Activated CD8-positive, alpha-beta memory T cell treated with anti-CD3 and anti-CD28 coated beads, Interleukin-2, amount 50 U/mL, for 48 hours (primary cell): Measurements from ENCODE around the gene ASAP3.
"Not testable (repeated sequence)": the region's sequence is repeated elsewhere in the genome, so short reads cannot be mapped to it uniquely, and the experiment has no call there.

Source experiments
- DNase-seq: peaks from one replicate; pipeline ENCODE4 v3.0.0-alpha.2; 2020

Gene ASAP3

GRCh38 chr1:23514111-23514679 lies 30.2 kb upstream of the ASAP3 start:
- no peak for DNase-seq

GRCh38 chr1:23509896-23510295 lies 25.9 kb upstream of the ASAP3 start:
- DNase-seq: no peak

GRCh38 chr1:23506376-23507107 lies 22.6 kb upstream of the ASAP3 start:
- no peak for DNase-seq

GRCh38 chr1:23505851-23506250 lies 21.9 kb upstream of the ASAP3 start:
- no peak for DNase-seq

- DNase-seq: not testable (repeated sequence)
Observed at GRCh38 chr1:23504156-23504555, 20.2 kb upstream of the ASAP3 start.

GRCh38 chr1:23502951-23503350 lies 19.0 kb upstream of the ASAP3 start:
- DNase-seq: no peak

GRCh38 chr1:23500466-23500865 lies 16.5 kb upstream of the ASAP3 start:
- no peak for DNase-seq

- DNase-seq: no peak
Observed at GRCh38 chr1:23497777-23498439, 13.9 kb upstream of the ASAP3 start.

- no peak for DNase-seq
Observed at GRCh38 chr1:23496490-23497181, 12.7 kb upstream of the ASAP3 start.

- DNase-seq: not testable (repeated sequence)
Observed at GRCh38 chr1:23494836-23495235, 10.9 kb upstream of the ASAP3 start.

- DNase-seq: not testable (repeated sequence)
Observed at GRCh38 chr1:23492776-23493175, 8.8 kb upstream of the ASAP3 start.

GRCh38 chr1:23492132-23492720 lies 8.2 kb upstream of the ASAP3 start:
- DNase-seq: no peak

- no peak for DNase-seq
Observed at GRCh38 chr1:23489842-23490241, 5.9 kb upstream of the ASAP3 start.

GRCh38 chr1:23485002-23485332 lies 988 bp upstream of the ASAP3 start:
- no peak for DNase-seq

- peak; percentile 89 for DNase-seq
Observed at GRCh38 chr1:23484253-23485001, 448 bp upstream of the ASAP3 start.

GRCh38 chr1:23481904-23482303 lies 2.1 kb downstream of the ASAP3 start:
- no peak for DNase-seq

- no peak for DNase-seq
Observed at GRCh38 chr1:23481026-23481597, 2.9 kb downstream of the ASAP3 start.

- DNase-seq: no peak
Observed at GRCh38 chr1:23480187-23481025, 3.6 kb downstream of the ASAP3 start.

GRCh38 chr1:23479666-23479941 lies 4.4 kb downstream of the ASAP3 start:
- DNase-seq: no peak

- DNase-seq: no peak
Observed at GRCh38 chr1:23478896-23479665, 4.9 kb downstream of the ASAP3 start.
